ENCODE results near the gene ZNF778. TPM values are rescaled to one million over a fixed set of nuclear protein-coding genes. Genes with fewer than 3 reads are reported as not detected.

ZNF778 gene
- total RNA-seq, 1 experiment from 2014 or later, result 16.4 TPM

GRCh38 chr16:89273741-89274472 is 56.4 kb downstream of the ZNF778 start:
- no peak for DNase-seq
- Histone ChIP-seq H3K4me1 (ENCODE audit: insufficient read depth, low read length) (no peaks in the 10 kb centered on the region), H3K14ac (ENCODE audit: insufficient read depth, low read length) (no peak overlapping the region), H2BK15ac (ENCODE audit: low read depth, low read length) (no peak overlapping the region), H3K9me3 (ENCODE audit: control insufficient read depth, low read depth, low read length) (no peaks in the 10 kb centered on the region), H2AK5ac (ENCODE audit: insufficient read length, low read length) (no peak overlapping the region), H3K23me2 (ENCODE audit: insufficient read length, low read depth, low read length, poor library complexity, severe bottlenecking) (no peaks in the 10 kb centered on the region), H3K79me1 (ENCODE audit: insufficient read depth, low read depth, low read length, poor library complexity, severe bottlenecking) (no peaks in the 10 kb centered on the region), H4K91ac (ENCODE audit: insufficient read length, low read depth, low read length) (no peak overlapping the region), H3K4ac (ENCODE audit: low read depth, low read length) (no peak overlapping the region), H2BK20ac (ENCODE audit: low read depth, low read length, poor library complexity, severe bottlenecking) (no peak overlapping the region), H3T11ph (ENCODE audit: low read length) (no peak overlapping the region), H3K56ac (ENCODE audit: insufficient read length, low read depth, low read length) (no peak overlapping the region), H4K20me1 (ENCODE audit: control insufficient read depth, insufficient read depth, insufficient read length) (no peaks in the 10 kb centered on the region), H3K9ac (ENCODE audit: extremely low read depth, insufficient read length, low read length) (no peak overlapping the region), H2BK12ac (ENCODE audit: insufficient read length, low read depth, low read length) (no peak overlapping the region), H3K23ac (ENCODE audit: insufficient read length, low read depth, low read length) (no peak overlapping the region), H3K27me3 (ENCODE audit: insufficient read depth, low read length) (no peaks in the 10 kb centered on the region), H2BK120ac (ENCODE audit: low read depth, low read length, poor library complexity, severe bottlenecking) (no peak overlapping the region), H4K5ac (ENCODE audit: insufficient read length, low read depth, low read length) (no peak overlapping the region), H2BK5ac (ENCODE audit: insufficient read length, low read length) (no peak overlapping the region), H3K79me2 (ENCODE audit: insufficient read depth, low read length) (no peaks in the 10 kb centered on the region), H2AFZ (ENCODE audit: low read length) (no peak overlapping the region), H4K8ac (replicated peaks; ENCODE audit: insufficient read length, low read depth, low read length) (no peak overlapping the region), H3K4me2 (ENCODE audit: insufficient read depth, insufficient read length, low read length) (no peak overlapping the region), H3K27ac (ENCODE audit: insufficient read length, low read depth, low read length) (no peak overlapping the region), H3K18ac (ENCODE audit: insufficient read length, low read depth, low read length) (no peak overlapping the region)
- H3K4me1 Mint-ChIP-seq, result no peaks in the 10 kb centered on the region
- no peak overlapping the region for H3K4me3 Mint-ChIP-seq
- no peak for TF ChIP-seq CTCF (conservative IDR thresholded peaks at IDR 0.05)
- no CpG with 5 or more reads among the region's 19 CpGs for WGBS (ENCODE audit: extremely low coverage, insufficient read length, low lambda C conversion rate)
- H3K9me3 Mint-ChIP-seq, result no peaks in the 10 kb centered on the region
- H3K36me3 Mint-ChIP-seq (ENCODE audit: insufficient read depth in 1 of 3, low read depth in 3 of 3), result peaks cover 36 to 89% (median 86%) of the 10 kb centered on the region in 3 experiments
- H3K27me3 Mint-ChIP-seq (ENCODE audit: low read depth), result no peaks in the 10 kb centered on the region; the same call in 1 of the 2 replicates
- peak overlapping the region in 1 of 3 experiments; percentile 25; a peak in 1 of 7 replicates for H3K27ac Mint-ChIP-seq
